HG03103 (cell line): ENCODE data around the gene HNF1B.

Experiments used
- ATAC-seq: cut with Tn5 transposase; IDR thresholded peaks from one replicate; pipeline ENCODE4 v1.9.1; 2021; ENCODE audit warnings: low read depth; ENCODE audit not compliant: unreplicated experiment

Gene HNF1B

DNA sequence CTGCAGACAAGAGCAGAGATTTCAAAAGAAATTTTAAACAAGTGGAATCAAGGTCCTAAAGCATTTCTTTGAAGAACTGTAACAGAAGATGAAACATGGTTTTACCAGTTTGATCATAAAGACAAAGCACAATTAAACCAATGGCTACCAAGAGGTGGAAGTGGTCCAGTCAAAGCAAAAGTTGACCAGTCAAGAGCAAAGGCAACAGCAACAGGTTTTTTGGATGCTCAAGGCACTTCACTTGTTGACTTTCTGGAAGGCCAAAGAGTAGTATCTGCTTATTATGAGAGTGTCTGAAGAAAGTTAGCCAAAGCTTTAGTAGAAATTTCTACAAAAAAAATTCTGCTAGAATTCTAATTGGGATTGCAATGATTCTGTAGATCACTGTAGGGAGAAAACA, 106.9 kb downstream of the HNF1B start:
- ATAC-seq = no peak
